Measurements from ENCODE around the gene COPE. TPM values are rescaled to one million over a fixed set of nuclear protein-coding genes. Genes with fewer than 3 reads are reported as not detected.

The COPE gene
- total and polyA plus RNA-seq, 2 of the 8 experiments (the other 6 are each of a cell fraction or from before 2014, with no cell fraction given) = 178 to 356 TPM

GRCh38 chr19:18852648-18853047 is 66.5 kb downstream of the COPE start:
- Histone ChIP-seq H3K23me2 (ENCODE audit: low read depth, low read length) (no peaks in the 10 kb centered on the region), H3K18ac (ENCODE audit: extremely low read depth, low read length) (no peak overlapping the region), H2BK120ac (replicated peaks; ENCODE audit: low read depth, low read length) (no peak overlapping the region), H3K4me1 (replicated peaks in 1 of 4; ENCODE audit: control insufficient read depth in 3 of 4, insufficient read depth in 4 of 4, low read length in 3 of 4) (no peaks in the 10 kb centered on the region), H4K5ac (ENCODE audit: insufficient read length, low read depth, low read length) (no peak overlapping the region), H3K36me3 (ENCODE audit: control insufficient read depth in 2 of 4, insufficient read depth in 4 of 4, low read length in 3 of 4) (peaks cover 43 to 70% (median 63%) of the 10 kb centered on the region in 4 experiments), H4K91ac (replicated peaks; ENCODE audit: insufficient read length, low read length) (no peak overlapping the region), H2AK5ac (ENCODE audit: low read depth, low read length) (no peak overlapping the region), H3K4ac (replicated peaks; ENCODE audit: insufficient read length, low read depth, low read length) (no peak overlapping the region), H3K79me1 (ENCODE audit: low read depth, low read length) (no peaks in the 10 kb centered on the region; the same call in 1 of the 2 replicates), H2AFZ (ENCODE audit: low read length) (no peak overlapping the region), H3K9me3 (ENCODE audit: insufficient read depth in 2 of 2, low read depth in 1 of 2, low read length in 1 of 2) (no peaks in the 10 kb centered on the region), H3K4me2 (ENCODE audit: insufficient read depth in 1 of 2, low read depth in 2 of 2, low read length in 2 of 2) (no peak overlapping the region), H3K79me2 (ENCODE audit: control insufficient read depth in 1 of 2, insufficient read depth in 2 of 2, low read length in 2 of 2) (peaks cover 0 to 21% of the 10 kb centered on the region in 2 experiments; a peak in 2 of 4 replicates), H3K27me3 (replicated peaks in 1 of 4; ENCODE audit: control insufficient read depth in 3 of 4, extremely low read depth in 1 of 4, insufficient read depth in 3 of 4, low read length in 3 of 4) (no peaks in the 10 kb centered on the region), H2BK5ac (ENCODE audit: low read depth, low read length) (no peak overlapping the region), H3K56ac (replicated peaks; ENCODE audit: insufficient read length, low read depth, low read length) (no peak overlapping the region), H2BK12ac (ENCODE audit: low read depth, low read length) (no peak overlapping the region), H3K27ac (ENCODE audit: low read depth, low read length) (no peak overlapping the region), H3K9ac (replicated peaks in 1 of 4; ENCODE audit: extremely low read depth in 1 of 4, low read depth in 3 of 4, low read length in 3 of 4) (no peak overlapping the region), H2BK15ac (ENCODE audit: low read length) (no peak overlapping the region), H3K23ac (ENCODE audit: insufficient read length) (no peak overlapping the region), H3K4me3 (ENCODE audit: extremely low read depth in 1 of 4, insufficient read depth in 2 of 4, low read depth in 3 of 4, low read length in 4 of 4) (no peak overlapping the region), H2BK20ac (ENCODE audit: low read length) (no peak overlapping the region), H4K20me1 (replicated peaks in 1 of 2; ENCODE audit: control insufficient read depth in 1 of 2, insufficient read depth in 2 of 2, low read length in 2 of 2) (peaks cover 28 to 31% of the 10 kb centered on the region in 2 experiments), H3K14ac (ENCODE audit: insufficient read length) (no peak overlapping the region), H4K8ac (ENCODE audit: extremely low read depth, insufficient read depth, low read length) (no peak overlapping the region)
- FAIRE-seq (no peak), DNase-seq (ENCODE audit: low read depth in 1 of 2, low spot score in 2 of 2) (no peak)
- ChIA-PET POLR2A (ENCODE audit: partially characterized antibody) (no interaction called here), CTCF (ENCODE audit: partially characterized antibody) (interaction anchor here (1.0 to 19.5 kb wide), 3 partner anchors 8 to 77 kb away, joined by 3 to 247 read pairs (median 132); no protein-coding TSS in a partner anchor)
- 91% methylated on average over 12 of the region's 12 CpGs; no CpG with 5 or more reads in 1 of the 2 experiments for WGBS, 2 experiments (ENCODE audit: extremely low coverage in 1 of 2, insufficient coverage in 1 of 2, insufficient read length in 1 of 2, insufficient replicate concordance in 2 of 2, low coverage in 1 of 2, low lambda C conversion rate in 2 of 2, missing lambda C conversion rate in 1 of 2)
- no peak for TF ChIP-seq HDAC2 (IDR thresholded peaks at IDR 0.05; ENCODE audit: borderline replicate concordance in 1 of 2, low read depth in 2 of 2, low read length in 2 of 2)
- no peak for TF ChIP-seq TBP (IDR thresholded peaks at IDR 0.05; ENCODE audit: low read depth, low read length)
- TF ChIP-seq, protein P1, sequence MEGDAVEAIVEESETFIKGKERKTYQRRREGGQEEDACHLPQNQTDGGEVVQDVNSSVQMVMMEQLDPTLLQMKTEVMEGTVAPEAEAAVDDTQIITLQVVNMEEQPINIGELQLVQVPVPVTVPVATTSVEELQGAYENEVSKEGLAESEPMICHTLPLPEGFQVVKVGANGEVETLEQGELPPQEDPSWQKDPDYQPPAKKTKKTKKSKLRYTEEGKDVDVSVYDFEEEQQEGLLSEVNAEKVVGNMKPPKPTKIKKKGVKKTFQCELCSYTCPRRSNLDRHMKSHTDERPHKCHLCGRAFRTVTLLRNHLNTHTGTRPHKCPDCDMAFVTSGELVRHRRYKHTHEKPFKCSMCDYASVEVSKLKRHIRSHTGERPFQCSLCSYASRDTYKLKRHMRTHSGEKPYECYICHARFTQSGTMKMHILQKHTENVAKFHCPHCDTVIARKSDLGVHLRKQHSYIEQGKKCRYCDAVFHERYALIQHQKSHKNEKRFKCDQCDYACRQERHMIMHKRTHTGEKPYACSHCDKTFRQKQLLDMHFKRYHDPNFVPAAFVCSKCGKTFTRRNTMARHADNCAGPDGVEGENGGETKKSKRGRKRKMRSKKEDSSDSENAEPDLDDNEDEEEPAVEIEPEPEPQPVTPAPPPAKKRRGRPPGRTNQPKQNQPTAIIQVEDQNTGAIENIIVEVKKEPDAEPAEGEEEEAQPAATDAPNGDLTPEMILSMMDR (IDR thresholded peaks at IDR 0.05; ENCODE audit: control extremely low read depth in 1 of 3, insufficient read depth in 1 of 3, low read depth in 1 of 3, low read length in 3 of 3) = no peak
- no peak for TF ChIP-seq RNF2 (IDR thresholded peaks at IDR 0.05; ENCODE audit: borderline replicate concordance, low read depth, low read length, missing control alignments, poor library complexity, severe bottlenecking)
- no peak for TF ChIP-seq POLR2AphosphoS5 (IDR thresholded peaks at IDR 0.05; ENCODE audit: low read depth, low read length)
- TF ChIP-seq KDM1A (IDR thresholded peaks at IDR 0.05; ENCODE audit: borderline replicate concordance, low read length) = no peak
- TF ChIP-seq RBBP5 (IDR thresholded peaks at IDR 0.05; ENCODE audit: borderline replicate concordance, low read depth, low read length) = no peak
- no peak for TF ChIP-seq TEAD4 (IDR thresholded peaks at IDR 0.05; ENCODE audit: low read depth, low read length)
- TF ChIP-seq TCF12 (IDR thresholded peaks at IDR 0.05; ENCODE audit: low read depth, low read length) = no peak
- TF ChIP-seq BCL11A (IDR thresholded peaks at IDR 0.05; ENCODE audit: low read depth in 2 of 2, low read length in 2 of 2) = no peak
- no peak for TF ChIP-seq EZH2 (IDR thresholded peaks at IDR 0.05; ENCODE audit: low read depth, low read length, severe bottlenecking)
